Measurements from ENCODE around the gene MARK3.

DNA sequence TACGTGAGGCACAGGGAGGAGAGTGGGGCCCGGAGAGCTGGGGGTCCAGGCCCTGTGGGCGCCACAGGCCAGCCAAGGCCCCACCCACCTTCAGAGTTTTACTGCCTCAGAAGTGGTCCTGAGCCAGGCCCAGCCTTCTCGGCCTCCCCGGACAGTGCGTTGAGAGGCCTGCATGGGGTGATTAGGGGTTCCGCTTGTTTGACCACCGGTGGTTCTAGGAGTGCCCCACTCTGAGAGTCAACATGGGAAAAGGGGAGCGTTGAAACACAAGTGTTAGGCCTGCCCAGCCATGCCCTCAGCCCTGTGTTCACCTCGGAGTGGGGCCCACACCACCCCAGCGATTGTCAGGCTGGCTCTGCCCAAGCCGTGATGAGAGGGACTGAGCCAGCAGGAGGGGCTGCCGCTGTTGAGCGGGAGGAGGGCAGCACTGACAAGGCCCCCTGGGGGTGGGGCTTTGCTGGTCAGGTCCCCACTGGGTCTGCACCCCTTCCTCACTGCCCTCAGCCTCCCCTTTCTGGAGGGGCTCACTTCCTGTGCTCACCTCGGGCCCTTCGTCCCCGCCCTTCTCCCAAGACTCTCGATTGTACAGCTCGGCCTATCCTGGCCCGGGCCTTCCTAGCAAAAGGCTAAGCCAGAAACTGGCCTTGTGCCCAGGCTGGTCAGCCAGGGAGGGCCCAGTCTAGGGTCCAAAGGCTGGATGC lies 132.7 kb downstream of the MARK3 start:
- TF ChIP-seq, protein P1, sequence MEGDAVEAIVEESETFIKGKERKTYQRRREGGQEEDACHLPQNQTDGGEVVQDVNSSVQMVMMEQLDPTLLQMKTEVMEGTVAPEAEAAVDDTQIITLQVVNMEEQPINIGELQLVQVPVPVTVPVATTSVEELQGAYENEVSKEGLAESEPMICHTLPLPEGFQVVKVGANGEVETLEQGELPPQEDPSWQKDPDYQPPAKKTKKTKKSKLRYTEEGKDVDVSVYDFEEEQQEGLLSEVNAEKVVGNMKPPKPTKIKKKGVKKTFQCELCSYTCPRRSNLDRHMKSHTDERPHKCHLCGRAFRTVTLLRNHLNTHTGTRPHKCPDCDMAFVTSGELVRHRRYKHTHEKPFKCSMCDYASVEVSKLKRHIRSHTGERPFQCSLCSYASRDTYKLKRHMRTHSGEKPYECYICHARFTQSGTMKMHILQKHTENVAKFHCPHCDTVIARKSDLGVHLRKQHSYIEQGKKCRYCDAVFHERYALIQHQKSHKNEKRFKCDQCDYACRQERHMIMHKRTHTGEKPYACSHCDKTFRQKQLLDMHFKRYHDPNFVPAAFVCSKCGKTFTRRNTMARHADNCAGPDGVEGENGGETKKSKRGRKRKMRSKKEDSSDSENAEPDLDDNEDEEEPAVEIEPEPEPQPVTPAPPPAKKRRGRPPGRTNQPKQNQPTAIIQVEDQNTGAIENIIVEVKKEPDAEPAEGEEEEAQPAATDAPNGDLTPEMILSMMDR (IDR thresholded peaks at IDR 0.05): no peak
- no peak for TF ChIP-seq POLR2A (IDR thresholded peaks at IDR 0.05)
